CMK (cell line): Measurements from ENCODE around the gene TBC1D5.
A peak's percentile ranks its signal among the peaks of the same experiment; 100 is the strongest.
"Not testable (repeated sequence)": the region's sequence is repeated elsewhere in the genome, so short reads cannot be mapped to it uniquely, and the experiment has no call there.

Experiments
- DNase-seq: peaks from one replicate; pipeline ENCODE4 v3.0.0-alpha.2; 2010; ENCODE audit warnings: low read depth

The TBC1D5 gene

GRCh38 chr3:17133632-17134545, 608.5 kb downstream of the TBC1D5 start:
- DNase-seq, result no peak

- DNase-seq, result no peak
Measured at GRCh38 chr3:17132286-17133115, 609.9 kb downstream of the TBC1D5 start.

- DNase-seq, result no peak
Measured at GRCh38 chr3:17130956-17131355, 611.5 kb downstream of the TBC1D5 start.

DNA sequence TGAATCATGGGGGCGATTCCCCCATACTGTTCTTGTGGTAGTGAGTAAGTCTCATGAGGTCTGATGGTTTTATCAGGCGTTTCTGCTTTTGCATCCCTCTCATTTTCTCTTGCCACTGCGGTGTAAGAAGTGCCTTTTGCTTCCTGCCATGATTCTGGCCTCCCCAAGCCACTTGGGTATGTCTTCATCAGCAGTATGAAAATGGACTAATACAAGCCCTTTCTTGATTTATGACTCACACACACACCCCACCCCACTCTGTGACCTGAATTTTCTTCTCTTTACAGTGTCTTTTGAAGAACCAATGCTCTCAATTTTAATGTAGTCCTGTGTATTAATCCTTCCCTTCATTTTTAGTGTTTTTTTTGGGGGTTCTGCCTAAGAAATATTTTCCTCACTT, 612.9 kb downstream of the TBC1D5 start:
- DNase-seq, result no peak

DNA sequence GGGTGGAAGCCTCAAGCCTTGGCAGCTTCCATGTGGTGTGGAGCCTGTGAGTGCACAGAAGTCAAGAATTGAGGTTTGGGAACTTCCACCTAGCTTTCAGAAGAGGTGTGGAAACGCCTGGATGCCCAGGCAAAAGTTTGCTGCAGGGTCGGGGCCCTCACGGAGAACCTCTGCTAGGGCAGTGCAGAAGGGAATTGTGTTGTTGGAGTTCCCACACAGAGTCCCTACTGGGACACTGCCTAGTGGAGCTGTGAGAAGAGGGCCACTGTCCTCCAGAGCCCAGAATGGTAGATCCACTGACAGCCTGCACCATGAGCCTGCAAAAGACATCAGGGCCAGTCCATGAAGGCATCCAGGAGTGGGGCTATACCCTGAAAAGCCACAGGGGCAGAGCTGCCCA, 613.8 kb downstream of the TBC1D5 start:
- DNase-seq, result not testable (repeated sequence)

GRCh38 chr3:17125738-17126442, 616.5 kb downstream of the TBC1D5 start:
- no peak for DNase-seq

- DNase-seq, result no peak
Measured at GRCh38 chr3:17122758-17123157, 619.7 kb downstream of the TBC1D5 start.

GRCh38 chr3:17121336-17121735, 621.1 kb downstream of the TBC1D5 start:
- no peak for DNase-seq

DNA sequence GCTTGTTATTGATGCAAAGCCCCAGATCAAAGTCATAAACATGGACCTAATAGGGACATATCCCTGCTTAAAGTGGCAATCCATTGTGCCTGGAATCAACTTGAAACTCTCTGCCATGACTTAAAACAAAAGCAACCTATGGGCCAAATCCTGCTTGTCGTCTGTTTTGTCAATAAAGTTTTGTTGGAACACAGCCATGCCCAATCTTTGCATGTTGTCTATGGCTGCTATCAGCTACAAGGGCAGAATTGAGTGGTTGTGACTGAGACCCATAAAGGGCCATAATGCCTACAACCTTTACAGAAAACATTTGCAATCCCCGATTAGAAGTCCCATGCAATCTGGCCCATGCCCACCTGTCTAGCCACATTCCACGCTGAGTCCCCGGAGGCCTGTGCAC, 622.3 kb downstream of the TBC1D5 start:
- no peak for DNase-seq

- peak; percentile 7 for DNase-seq
Measured at GRCh38 chr3:17119201-17120072, 623.0 kb downstream of the TBC1D5 start.

DNA sequence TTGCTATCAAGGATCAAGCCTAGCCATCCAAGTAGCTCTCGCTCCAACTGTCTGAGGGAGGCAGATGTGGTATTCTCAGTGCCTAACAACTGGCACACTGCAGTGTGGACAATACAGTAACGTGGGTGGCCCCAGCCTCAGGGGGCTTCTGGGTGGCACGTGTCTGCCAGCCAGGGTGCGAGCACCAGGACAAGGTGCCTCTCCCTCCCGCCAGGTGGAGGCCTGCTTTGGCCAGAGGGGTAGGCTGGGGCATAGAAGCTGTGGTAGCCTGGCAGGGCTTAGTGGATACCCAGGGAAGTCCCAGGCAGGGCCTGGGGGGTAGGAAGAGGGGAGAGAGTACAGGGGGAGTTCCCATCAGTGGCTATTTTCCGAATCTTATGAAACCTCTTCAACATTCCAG, 623.7 kb downstream of the TBC1D5 start:
- no peak for DNase-seq

GRCh38 chr3:17116007-17116600, 626.3 kb downstream of the TBC1D5 start:
- no peak for DNase-seq

DNA sequence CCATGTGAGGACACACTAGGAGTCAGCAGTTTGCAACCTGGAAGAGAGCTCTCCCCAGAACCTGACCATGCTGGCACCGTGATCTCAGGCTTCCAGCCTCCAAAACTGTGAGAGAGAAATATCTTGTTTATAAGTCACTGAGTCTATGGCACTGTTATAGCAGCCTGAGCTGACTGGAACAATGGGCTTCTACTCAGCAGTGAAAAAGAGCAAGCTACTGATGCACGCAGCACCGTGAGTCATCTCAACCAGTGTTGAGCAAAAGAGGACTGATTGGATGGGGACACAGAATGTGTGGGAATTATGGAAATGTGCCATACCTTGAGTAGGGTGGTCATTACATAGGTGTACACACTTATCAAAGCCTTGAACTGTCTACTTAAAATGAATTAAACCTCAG, 627.2 kb downstream of the TBC1D5 start:
- no peak for DNase-seq

DNA sequence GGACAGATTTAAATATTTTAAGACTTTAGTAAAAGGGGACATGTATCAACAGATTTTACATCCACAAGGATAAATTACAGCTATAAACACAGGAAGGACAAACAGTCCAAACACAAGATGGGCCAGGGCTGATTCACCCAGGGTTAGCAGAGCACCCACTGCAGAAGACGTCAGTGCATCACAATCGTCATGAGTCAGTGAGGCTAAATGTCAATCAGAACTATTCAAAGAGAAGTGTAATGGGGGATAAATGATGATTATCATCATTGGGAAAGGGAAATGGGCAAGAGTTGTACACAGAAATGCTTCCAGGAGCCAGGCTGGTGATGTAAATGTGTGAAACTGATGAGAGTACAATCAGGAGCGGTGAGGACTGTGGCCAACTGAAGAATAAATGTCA, 630.8 kb downstream of the TBC1D5 start:
- no peak for DNase-seq

DNA sequence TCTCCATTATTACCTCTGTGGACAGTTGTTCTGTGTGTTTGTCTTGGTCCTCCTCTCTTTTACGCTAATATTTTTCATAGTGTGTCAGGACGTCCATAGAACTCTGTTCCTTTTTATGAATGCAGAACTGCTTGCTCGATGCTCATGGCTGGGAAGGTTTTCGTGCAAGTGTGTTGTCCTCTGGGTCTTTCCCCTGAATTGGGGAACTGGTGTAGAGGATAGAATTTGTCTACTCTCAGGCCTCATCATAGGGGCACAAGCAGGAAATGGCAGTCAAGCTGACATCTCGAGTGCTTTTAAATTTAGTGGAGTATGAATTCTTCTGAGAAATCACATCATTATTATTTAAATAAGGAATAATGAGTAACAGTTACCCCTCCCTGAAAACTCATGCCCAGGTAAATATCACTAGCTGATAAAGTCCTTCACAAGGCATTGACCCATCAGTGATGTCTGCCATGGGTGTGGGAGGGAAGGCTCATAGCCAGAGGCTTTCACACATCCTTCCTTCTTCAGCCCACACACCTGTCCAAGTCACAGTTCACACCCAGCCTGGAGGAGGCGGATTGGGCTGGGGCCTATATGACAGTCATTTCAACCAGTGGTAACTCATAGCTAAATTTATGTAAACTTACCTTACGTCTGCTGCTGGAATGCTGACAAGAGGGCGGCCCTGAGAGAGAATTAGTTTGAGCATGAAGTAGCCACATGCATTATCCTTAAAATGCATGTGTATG, 631.6 kb downstream of the TBC1D5 start:
- no peak for DNase-seq
